Neuronal stem cell (in vitro differentiated cells): ENCODE data around the gene SLC9A9.

Source experiments
- DNase-seq: peaks from one replicate; pipeline ENCODE4 v3.0.0-alpha.2; 2013; ENCODE audit warnings: low spot score
- H2AFZ ChIP-seq: one replicate; pipeline ENCODE4 v1.6.1; 2013; ENCODE audit warnings: mild to moderate bottlenecking, low read length, inconsistent platforms
- H2AK5ac ChIP-seq: 2 replicates; pipeline ENCODE4 v1.6.1; 2013; ENCODE audit warnings: low read depth, mild to moderate bottlenecking, inconsistent platforms, low read length, moderate library complexity, mixed read lengths
- H2BK120ac ChIP-seq: 2 replicates; pipeline ENCODE4 v1.6.1; 2013; ENCODE audit warnings: low read depth, mild to moderate bottlenecking, inconsistent platforms, low read length, moderate library complexity, mixed read lengths
- H2BK12ac ChIP-seq: one replicate; pipeline ENCODE4 v1.6.1; 2013; ENCODE audit warnings: low read length, inconsistent platforms
- H2BK15ac ChIP-seq: 2 replicates; pipeline ENCODE4 v1.6.1; 2013; ENCODE audit warnings: mild to moderate bottlenecking, low read length, inconsistent platforms, mixed read lengths
- H2BK5ac ChIP-seq: one replicate; pipeline ENCODE4 v1.6.1; 2013; ENCODE audit warnings: inconsistent platforms, mild to moderate bottlenecking, low read length, moderate library complexity
- H3K14ac ChIP-seq: one replicate; pipeline ENCODE4 v1.6.1; 2013; ENCODE audit warnings: low read length, inconsistent platforms
- H3K18ac ChIP-seq: 2 replicates; pipeline ENCODE4 v1.6.1; 2013; ENCODE audit warnings: low read length, inconsistent platforms
- H3K23ac ChIP-seq: 2 replicates; pipeline ENCODE4 v1.6.1; 2013; ENCODE audit warnings: low read depth, mild to moderate bottlenecking, mixed read lengths, low read length, inconsistent platforms; ENCODE audit not compliant: poor library complexity
- H3K27ac ChIP-seq: replicated peaks from 3 replicates; pipeline ENCODE4 v1.5.1; 2013; ENCODE audit warnings: low read length, inconsistent platforms
- H3K27me3 ChIP-seq, 3 experiments: 2 replicates each; pipeline ENCODE4 v1.6.1; 2013; ENCODE audit warnings: low read length in 3 of 3, mild to moderate bottlenecking in 2 of 3, inconsistent platforms in 1 of 3, low read depth in 1 of 3, mixed read lengths in 1 of 3, moderate library complexity in 1 of 3; ENCODE audit not compliant: control insufficient read depth in 3 of 3, insufficient read depth in 3 of 3
- H3K36me3 ChIP-seq, 2 donors: replicated peaks in 1 of 2; 2 replicates each; pipeline ENCODE4 v1.6.1; 2013; ENCODE audit warnings: low read length in 2 of 2; ENCODE audit not compliant: control insufficient read depth in 2 of 2, insufficient read depth in 2 of 2
- H3K4ac ChIP-seq: 2 replicates; pipeline ENCODE4 v1.6.1; 2013; ENCODE audit warnings: inconsistent platforms, mild to moderate bottlenecking, low read length, moderate library complexity
- H3K4me1 ChIP-seq, 2 donors: 1 replicate in 1 of 2; 2 replicates in 1 of 2; pipeline ENCODE4 v1.6.1; 2013; ENCODE audit warnings: low read length in 2 of 2, low read depth in 1 of 2; ENCODE audit not compliant: control insufficient read depth in 2 of 2, insufficient read depth in 1 of 2
- H3K4me2 ChIP-seq: one replicate; pipeline ENCODE4 v1.6.1; 2013; ENCODE audit warnings: mild to moderate bottlenecking, low read length, inconsistent platforms; ENCODE audit not compliant: insufficient read depth, poor library complexity, severe bottlenecking
- H3K4me3 ChIP-seq, 2 donors: 2 replicates each; pipeline ENCODE4 v1.5.1; 2013; ENCODE audit warnings: low read length in 2 of 2, mild to moderate bottlenecking in 2 of 2, inconsistent platforms in 1 of 2, moderate library complexity in 1 of 2
- H3K79me1 ChIP-seq: one replicate; pipeline ENCODE4 v1.6.1; 2013; ENCODE audit warnings: low read depth, mild to moderate bottlenecking, inconsistent platforms, low read length, moderate library complexity
- H3K9ac ChIP-seq: one replicate; pipeline ENCODE4 v1.6.1; 2013; ENCODE audit warnings: mild to moderate bottlenecking, low read depth, low read length, inconsistent platforms; ENCODE audit not compliant: poor library complexity
- H3K9me3 ChIP-seq, 2 donors: replicated peaks in 1 of 2; 2 replicates each; pipeline versions ENCODE3 to v1.6.1; 2013; ENCODE audit warnings: low read length in 2 of 2, mild to moderate bottlenecking in 2 of 2, inconsistent platforms in 1 of 2, low read depth in 1 of 2, mixed read lengths in 1 of 2, moderate library complexity in 1 of 2; ENCODE audit not compliant: control insufficient read depth in 2 of 2, insufficient read depth in 1 of 2
- H4K8ac ChIP-seq: one replicate; pipeline ENCODE4 v1.6.1; 2013; ENCODE audit warnings: low read depth, mild to moderate bottlenecking, inconsistent platforms, low read length, moderate library complexity
- H4K91ac ChIP-seq: one replicate; pipeline ENCODE4 v1.6.1; 2013; ENCODE audit warnings: low read length, low read depth, mild to moderate bottlenecking, inconsistent platforms; ENCODE audit not compliant: poor library complexity
- WGBS, 2 donors: extraction: QIAGEN DNeasy Blood & Tissue Kit; methylation state at CpG; one replicate each; pipeline ENCODE4 v1.1.7; 2013; ENCODE audit warnings: missing lambda C conversion rate in 2 of 2, mixed read lengths in 1 of 2; ENCODE audit not compliant: insufficient read length in 2 of 2, insufficient replicate concordance in 1 of 2; ENCODE audit errors: extremely low coverage in 2 of 2; 5-methylcytosine and 5-hydroxymethylcytosine counted together

SLC9A9 gene

DNA sequence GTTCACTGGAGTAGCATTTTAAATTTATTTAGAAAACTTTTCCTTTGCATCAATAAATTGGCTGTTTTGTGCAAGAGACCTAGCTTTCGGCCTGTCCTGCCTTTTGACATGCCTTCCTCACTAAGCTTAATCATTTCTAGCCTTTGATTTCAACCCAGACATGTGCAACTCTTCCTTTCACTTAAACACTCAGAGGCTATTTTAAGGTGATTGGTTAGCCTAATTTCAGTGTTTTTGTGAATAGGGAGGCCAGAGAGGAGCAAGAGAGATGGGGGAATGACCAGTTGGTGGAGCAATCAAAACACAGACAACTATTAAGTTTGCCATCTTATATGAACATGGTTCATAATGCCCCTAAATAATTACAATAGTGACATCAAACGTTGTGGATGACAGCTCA is 333.4 kb downstream of the SLC9A9 start:
- H3K27ac ChIP-seq = no peak overlapping the region
- H2BK15ac ChIP-seq = no peak overlapping the region
- no peak overlapping the region for H3K14ac ChIP-seq
- no peak overlapping the region for H2BK5ac ChIP-seq
- H4K91ac ChIP-seq = no peak overlapping the region
- no peak overlapping the region for H3K4me2 ChIP-seq
- no peak overlapping the region for H3K4me3 ChIP-seq
- no peak overlapping the region for H3K18ac ChIP-seq
- no CpG with 5 or more reads among the region's 2 CpGs for WGBS, 2 donors
- H3K9me3 ChIP-seq = no peaks in the 10 kb centered on the region
- H3K23ac ChIP-seq = no peak overlapping the region
- peak overlapping the region; percentile 62 for H2AFZ ChIP-seq
- H3K4me1 ChIP-seq = peaks cover 0 to 4% of the 10 kb centered on the region in 2 donors
- no peaks in the 10 kb centered on the region for H3K36me3 ChIP-seq
- no peak overlapping the region for H2BK12ac ChIP-seq
- no peak overlapping the region for H2BK120ac ChIP-seq
- no peak for DNase-seq
- no peak overlapping the region for H3K9ac ChIP-seq
- no peak overlapping the region for H3K4ac ChIP-seq
- no peak overlapping the region for H4K8ac ChIP-seq
- H3K27me3 ChIP-seq = no peaks in the 10 kb centered on the region
- H3K79me1 ChIP-seq = no peaks in the 10 kb centered on the region
- H2AK5ac ChIP-seq = no peak overlapping the region

GRCh38 chr3:143514109-143514508 is 334.2 kb downstream of the SLC9A9 start:
- H4K91ac ChIP-seq = no peak overlapping the region
- no peak overlapping the region for H3K9ac ChIP-seq
- H3K18ac ChIP-seq = no peak overlapping the region
- no peak overlapping the region for H2BK5ac ChIP-seq
- H3K27me3 ChIP-seq = no peaks in the 10 kb centered on the region
- no peak overlapping the region for H2AK5ac ChIP-seq
- no peak overlapping the region for H2BK12ac ChIP-seq
- H3K14ac ChIP-seq = no peak overlapping the region
- no peak overlapping the region for H3K23ac ChIP-seq
- peak overlapping the region; percentile 62 for H2AFZ ChIP-seq
- DNase-seq = no peak
- no peak overlapping the region for H3K4ac ChIP-seq
- no peaks in the 10 kb centered on the region for H3K79me1 ChIP-seq
- H3K4me1 ChIP-seq = peaks cover 0 to 4% of the 10 kb centered on the region in 2 donors
- no CpG with 5 or more reads among the region's 1 CpG for WGBS, 2 donors
- no peak overlapping the region for H3K4me3 ChIP-seq
- no peak overlapping the region for H2BK15ac ChIP-seq
- H2BK120ac ChIP-seq = no peak overlapping the region
- H4K8ac ChIP-seq = no peak overlapping the region
- H3K36me3 ChIP-seq = no peaks in the 10 kb centered on the region
- H3K9me3 ChIP-seq = no peaks in the 10 kb centered on the region
- no peak overlapping the region for H3K4me2 ChIP-seq
- no peak overlapping the region for H3K27ac ChIP-seq

- no peak overlapping the region for H2BK120ac ChIP-seq
- H3K9ac ChIP-seq = no peak overlapping the region
- H3K4me3 ChIP-seq = no peak overlapping the region
- no peak overlapping the region for H3K4ac ChIP-seq
- H2BK15ac ChIP-seq = no peak overlapping the region
- no peak for DNase-seq
- peaks cover 0 to 4% of the 10 kb centered on the region in 2 donors for H3K4me1 ChIP-seq
- H3K27ac ChIP-seq = no peak overlapping the region
- no peak overlapping the region for H2BK12ac ChIP-seq
- H3K9me3 ChIP-seq = no peaks in the 10 kb centered on the region
- H3K79me1 ChIP-seq = no peaks in the 10 kb centered on the region
- H3K14ac ChIP-seq = no peak overlapping the region
- WGBS, 2 donors = no CpG with 5 or more reads among the region's 5 CpGs
- H3K18ac ChIP-seq = no peak overlapping the region
- H3K23ac ChIP-seq = no peak overlapping the region
- H3K4me2 ChIP-seq = no peak overlapping the region
- no peak overlapping the region for H2AK5ac ChIP-seq
- H4K8ac ChIP-seq = no peak overlapping the region
- H4K91ac ChIP-seq = no peak overlapping the region
- H3K27me3 ChIP-seq = no peaks in the 10 kb centered on the region
- no peak overlapping the region for H2AFZ ChIP-seq
- H3K36me3 ChIP-seq = no peaks in the 10 kb centered on the region
- no peak overlapping the region for H2BK5ac ChIP-seq
Observed at GRCh38 chr3:143511174-143511879, 336.9 kb downstream of the SLC9A9 start.

DNA sequence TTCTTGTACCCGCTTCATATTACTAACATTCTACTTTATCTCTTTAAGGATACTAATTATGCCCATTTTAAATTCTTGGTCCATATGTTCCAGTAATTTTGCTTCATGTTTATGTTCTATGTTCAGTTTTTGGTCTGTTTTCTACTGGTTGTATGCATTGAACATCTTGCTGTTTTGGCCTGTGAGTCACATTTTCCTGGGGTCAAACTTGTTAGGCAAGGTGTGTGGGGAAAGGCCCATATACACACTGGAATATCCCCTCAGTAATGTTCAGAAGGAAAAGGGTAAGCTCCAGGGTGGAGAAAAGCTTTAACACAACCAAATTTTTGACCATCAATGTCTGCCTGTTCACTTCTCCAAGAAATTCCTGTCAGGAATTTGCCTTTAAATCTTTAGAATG is 337.7 kb downstream of the SLC9A9 start:
- Histone ChIP-seq H3K4ac (no peak overlapping the region), H2BK15ac (no peak overlapping the region), H3K9me3 (no peaks in the 10 kb centered on the region), H4K91ac (no peak overlapping the region), H2AK5ac (no peak overlapping the region), H2AFZ (no peak overlapping the region), H3K23ac (no peak overlapping the region), H3K36me3 (no peaks in the 10 kb centered on the region), H2BK120ac (no peak overlapping the region), H2BK5ac (no peak overlapping the region), H3K4me2 (no peak overlapping the region), H3K4me1 (peaks cover 0 to 4% of the 10 kb centered on the region in 2 donors), H3K14ac (no peak overlapping the region), H3K79me1 (no peaks in the 10 kb centered on the region), H3K18ac (no peak overlapping the region), H3K4me3 (no peak overlapping the region), H3K9ac (no peak overlapping the region), H3K27me3 (no peaks in the 10 kb centered on the region), H3K27ac (no peak overlapping the region), H4K8ac (no peak overlapping the region), H2BK12ac (no peak overlapping the region)
- WGBS, 2 donors = 100% methylated on average over 1 of the region's 1 CpG
- no peak for DNase-seq
